Medulla oblongata (tissue), 1 donor: ENCODE measurements around the gene RPS6KA5.

Source experiments
- DNase-seq: peaks from one replicate; pipeline ENCODE4 v3.0.0-alpha.2; 2015; ENCODE audit errors: extremely low spot score

The RPS6KA5 gene

DNA sequence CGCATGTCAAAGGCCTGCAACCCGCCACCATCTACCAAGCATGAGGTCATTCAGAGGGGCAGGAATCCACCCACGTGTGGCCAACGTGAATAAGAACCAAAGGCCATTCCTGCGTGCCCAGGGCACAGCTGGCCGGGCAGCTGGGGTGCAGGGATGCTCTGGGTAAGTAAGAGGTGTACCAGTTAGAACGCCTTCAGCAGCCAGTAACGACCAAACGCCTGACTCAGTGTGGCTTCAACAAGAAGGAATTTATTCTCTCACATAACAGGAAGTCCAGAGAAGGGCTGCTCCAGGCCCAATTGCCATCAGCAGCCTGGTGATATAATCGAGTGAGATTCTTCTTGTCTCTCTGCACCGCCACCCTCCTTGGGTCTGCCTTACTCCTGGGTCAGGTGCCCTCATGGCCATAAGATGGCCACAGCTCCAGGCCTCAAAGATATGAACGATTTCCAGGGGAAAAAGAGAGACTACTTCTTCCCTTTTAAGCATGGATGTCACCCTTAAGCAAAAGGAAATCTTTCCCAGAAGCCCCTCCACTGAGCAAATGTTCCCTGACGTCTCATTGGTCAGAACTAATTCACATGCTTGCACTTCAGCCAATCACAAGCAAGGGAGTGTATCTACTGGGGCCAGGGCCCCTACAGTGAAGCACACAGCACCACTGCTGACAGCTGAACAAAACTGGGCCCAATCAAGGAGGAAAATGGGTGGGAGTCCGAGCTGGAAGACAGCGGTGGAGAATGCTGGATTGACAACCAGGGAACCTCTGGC is 251.5 kb downstream of the RPS6KA5 start:
- DNase-seq = no peak

- DNase-seq = no peak
These were observed 253.4 kb downstream of the RPS6KA5 start for GRCh38 chr14:90807060-90807459.

GRCh38 chr14:90805662-90806540 is 254.5 kb downstream of the RPS6KA5 start:
- DNase-seq = peak; percentile 31

GRCh38 chr14:90805084-90805391 is 255.4 kb downstream of the RPS6KA5 start:
- DNase-seq = no peak

DNA sequence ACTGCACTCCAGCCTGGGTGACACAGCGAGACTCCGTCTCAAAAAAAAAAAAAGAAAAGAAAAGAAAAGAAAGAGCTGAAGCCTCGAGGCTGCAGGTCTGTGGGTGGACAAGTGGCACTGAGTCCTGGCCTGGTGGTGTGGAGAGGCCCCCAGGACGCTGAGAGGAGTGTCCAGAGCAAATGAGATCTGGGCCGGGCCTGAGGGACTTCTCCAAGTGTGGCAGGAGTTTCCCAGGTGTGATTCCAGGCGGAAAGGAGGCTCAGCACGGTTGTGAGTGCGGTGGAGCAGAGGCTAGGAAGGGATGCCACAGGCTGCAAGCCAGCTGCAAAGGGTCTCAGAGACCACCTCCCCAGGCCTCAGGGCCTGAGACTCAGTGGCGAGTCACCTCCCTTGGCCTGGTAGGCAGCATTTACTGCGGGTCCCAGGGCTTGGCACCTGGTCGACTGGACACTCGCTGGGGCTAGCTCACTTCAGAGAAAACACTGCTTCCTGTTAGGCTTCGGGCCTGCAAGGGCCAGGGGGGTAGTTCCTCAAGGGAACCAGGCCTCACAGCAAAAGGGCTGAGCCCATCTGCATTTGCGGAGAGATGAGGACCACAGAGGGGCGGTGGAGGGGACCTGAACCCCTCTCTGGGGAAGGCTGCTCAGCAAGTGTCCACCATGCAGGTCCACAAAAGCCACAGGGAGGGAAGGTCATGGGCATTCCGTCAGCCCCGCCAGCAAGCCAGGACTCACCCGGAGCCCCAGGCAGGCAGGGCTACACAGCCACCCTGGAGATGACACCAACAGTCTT is 256.0 kb downstream of the RPS6KA5 start:
- no peak for DNase-seq

- no peak for DNase-seq
These were observed 257.2 kb downstream of the RPS6KA5 start for GRCh38 chr14:90803249-90803648.

DNA sequence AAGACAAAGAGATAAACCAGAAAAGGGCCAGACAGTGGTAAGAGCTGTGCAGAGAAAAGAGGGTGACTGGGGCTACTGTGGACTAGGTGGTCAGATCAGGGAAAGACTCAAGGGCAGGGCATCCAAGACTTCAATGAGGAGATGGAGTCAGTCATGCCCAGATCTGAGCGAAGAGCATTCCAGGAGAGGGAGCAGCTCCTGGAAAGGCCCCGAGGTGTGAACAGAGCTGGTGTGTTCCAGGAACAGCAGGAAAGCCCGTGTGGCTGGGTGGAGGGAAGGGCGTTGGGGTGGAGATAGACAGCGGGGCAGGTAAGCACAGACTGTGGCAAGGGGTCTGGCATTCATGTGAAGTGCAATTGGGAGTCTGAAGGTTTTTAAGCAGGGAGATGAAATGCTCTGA is 261.0 kb downstream of the RPS6KA5 start:
- no peak for DNase-seq

DNA sequence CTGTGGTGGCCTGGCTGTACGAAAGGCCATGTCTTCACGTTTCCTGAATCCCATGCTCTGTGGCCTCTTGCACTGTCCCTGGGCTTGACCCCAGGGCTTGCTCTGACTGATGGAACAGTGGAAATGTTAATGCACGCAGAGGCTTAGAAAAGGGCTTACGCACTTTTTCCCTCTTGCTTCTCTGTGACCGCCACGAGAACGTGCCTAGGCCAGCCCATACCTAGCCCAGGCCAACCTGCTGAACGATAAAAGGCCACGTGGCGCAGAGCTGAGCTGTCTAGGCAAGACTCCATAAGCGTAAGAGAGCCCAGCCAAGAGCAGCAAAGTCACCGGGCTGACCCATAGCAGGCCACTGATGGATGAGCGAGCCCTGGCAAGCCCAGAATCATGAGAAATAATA is 262.5 kb downstream of the RPS6KA5 start:
- no peak for DNase-seq
